ENCODE data around the gene OR4D9.
"Not testable (repeated sequence)": the region's sequence is repeated elsewhere in the genome, so short reads cannot be mapped to it uniquely, and the experiment has no call there.

OR4D9 gene

GRCh38 chr11:59501931-59502330 lies 9.4 kb upstream of the OR4D9 start:
- Histone ChIP-seq H3K36me3 (no peaks in the 10 kb centered on the region), H3K4me1 (no peaks in the 10 kb centered on the region), H3K9me3 (no peaks in the 10 kb centered on the region), H3K4me3 (ENCODE audit: low read depth, low read length) (no peak overlapping the region), H3K27me3 (no peaks in the 10 kb centered on the region)
- TF ChIP-seq CTCF (IDR thresholded peaks at IDR 0.05; ENCODE audit: low read depth, low read length), result no peak
- DNase-seq, result no peak

- Histone ChIP-seq H3K9me3 (no peaks in the 10 kb centered on the region), H3K36me3 (no peaks in the 10 kb centered on the region), H3K27me3 (no peaks in the 10 kb centered on the region), H3K4me1 (no peaks in the 10 kb centered on the region), H3K4me3 (ENCODE audit: low read depth, low read length) (no peak within 1 kb of the TSS)
- DNase-seq, result no peak
- no peak for TF ChIP-seq CTCF (IDR thresholded peaks at IDR 0.05; ENCODE audit: low read depth, low read length)
These were observed 8.1 kb upstream of the OR4D9 start, which contains the start of gene OR4D11 for GRCh38 chr11:59503276-59503675. Gene OR4D11 (plus strand): TSS chr11:59503576. CDS start chr11:59503576, 0 bp downstream.

- Histone ChIP-seq H3K4me1 (no peaks in the 10 kb centered on the region), H3K36me3 (no peaks in the 10 kb centered on the region), H3K27me3 (no peaks in the 10 kb centered on the region), H3K9me3 (no peaks in the 10 kb centered on the region), H3K4me3 (ENCODE audit: low read depth, low read length) (no peak overlapping the region)
- no peak for DNase-seq
- no peak for TF ChIP-seq CTCF (IDR thresholded peaks at IDR 0.05; ENCODE audit: low read depth, low read length)
These were observed 336 bp downstream of the OR4D9 start for GRCh38 chr11:59511675-59512074.

- H3K36me3 ChIP-seq; H3K9me3 ChIP-seq; H3K4me3 ChIP-seq (ENCODE audit: low read depth, low read length); H3K4me1 ChIP-seq; H3K27me3 ChIP-seq; DNase-seq: not testable (repeated sequence)
These were observed 8.8 kb downstream of the OR4D9 start for GRCh38 chr11:59520139-59520538.

- H3K4me3 ChIP-seq (ENCODE audit: low read depth, low read length), result no peak overlapping the region
- no peaks in the 10 kb centered on the region for H3K27me3 ChIP-seq
- no peaks in the 10 kb centered on the region for H3K36me3 ChIP-seq
- no peaks in the 10 kb centered on the region for H3K9me3 ChIP-seq
- DNase-seq, result no peak
- H3K4me1 ChIP-seq, result no peaks in the 10 kb centered on the region
- TF ChIP-seq CTCF (IDR thresholded peaks at IDR 0.05; ENCODE audit: low read depth, low read length), result no peak
These were observed 9.4 kb downstream of the OR4D9 start for GRCh38 chr11:59520741-59521140.

GRCh38 chr11:59523541-59523940 lies 12.2 kb downstream of the OR4D9 start:
- no peak for TF ChIP-seq CTCF (IDR thresholded peaks at IDR 0.05; ENCODE audit: low read depth, low read length)
- H3K4me1 ChIP-seq, result no peaks in the 10 kb centered on the region
- H3K4me3 ChIP-seq (ENCODE audit: low read depth, low read length), result no peak overlapping the region
- no peaks in the 10 kb centered on the region for H3K36me3 ChIP-seq
- DNase-seq, result no peak
- H3K27me3 ChIP-seq, result no peaks in the 10 kb centered on the region
- H3K9me3 ChIP-seq, result no peaks in the 10 kb centered on the region

- TF ChIP-seq CTCF (IDR thresholded peaks at IDR 0.05; ENCODE audit: low read depth, low read length), result no peak
- Histone ChIP-seq H3K4me3 (ENCODE audit: low read depth, low read length) (no peak overlapping the region), H3K36me3 (no peaks in the 10 kb centered on the region), H3K4me1 (no peaks in the 10 kb centered on the region), H3K9me3 (no peaks in the 10 kb centered on the region), H3K27me3 (no peaks in the 10 kb centered on the region)
- no peak for DNase-seq
These were observed 17.4 kb downstream of the OR4D9 start for GRCh38 chr11:59528711-59529110.
